ENCODE data around the gene CLSTN3.

DNA sequence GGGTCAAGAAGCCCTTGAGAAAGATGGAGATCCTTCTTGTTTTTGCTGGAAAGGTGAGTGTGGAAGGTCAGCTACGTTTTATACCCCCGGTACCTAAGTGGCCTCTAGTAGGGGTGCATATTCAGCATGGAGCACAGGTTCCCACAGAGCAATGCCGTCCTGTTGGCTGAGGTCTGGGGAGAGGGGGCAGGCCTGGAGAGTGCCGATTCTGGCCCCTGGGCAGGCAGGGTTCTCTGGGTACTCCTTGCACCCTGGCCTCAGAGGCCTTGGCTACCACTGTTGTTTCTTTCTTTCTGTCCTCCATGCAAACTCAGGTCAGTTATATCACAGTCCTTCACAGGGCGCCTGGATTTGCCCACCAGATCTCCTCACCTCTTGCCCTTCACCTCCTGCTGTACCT, 10.0 kb upstream of the CLSTN3 start:
- TF ChIP-seq MAFK (IDR thresholded peaks at IDR 0.05; ENCODE audit: low read depth, low read length) (no peak), POLR2AphosphoS5 (IDR thresholded peaks at IDR 0.05; ENCODE audit: low read depth, low read length) (no peak), RAD21 (IDR thresholded peaks at IDR 0.05 in 1 of 2, conservative IDR thresholded peaks at IDR 0.05 in 1 of 2; ENCODE audit: low read depth in 2 of 2, low read length in 2 of 2) (no peak)
